Loucy (cell line): ENCODE results near the gene STXBP6.

Experiments
- H2AFZ ChIP-seq: fragments of 200-600 bp; sonication (generic); 2 replicates; pipeline ENCODE4 v1.6.0; 2016; ENCODE audit warnings: antibody characterized with exemption, mild to moderate bottlenecking, low read length, moderate library complexity
- H3F3A ChIP-seq: fragments of 200-600 bp; 2 replicates; pipeline ENCODE4 v1.6.0; 2016; ENCODE audit warnings: antibody characterized with exemption, low read depth, mild to moderate bottlenecking
- H3K27me3 ChIP-seq: fragments of 200-600 bp; sonication (generic); 2 replicates; pipeline ENCODE4 v1.6.1; 2014; ENCODE audit warnings: low read length, mild to moderate bottlenecking; ENCODE audit not compliant: insufficient read depth, poor library complexity, severe bottlenecking
- H3K36me3 ChIP-seq: fragments of 200-600 bp; sonication (generic); 2 replicates; pipeline ENCODE4 v1.6.1; 2016; ENCODE audit warnings: low read length; ENCODE audit not compliant: insufficient read depth
- H3K4me1 ChIP-seq: fragments of 200-600 bp; sonication (generic); 2 replicates; pipeline ENCODE4 v1.5.1; 2014; ENCODE audit warnings: low read length, mild to moderate bottlenecking; ENCODE audit not compliant: insufficient read depth, poor library complexity, severe bottlenecking
- H3K4me2 ChIP-seq: fragments of 200-600 bp; sonication (generic); 2 replicates; pipeline ENCODE4 v1.6.0; 2014; ENCODE audit warnings: antibody characterized with exemption, low read length, low read depth, mild to moderate bottlenecking; ENCODE audit not compliant: poor library complexity, severe bottlenecking
- H3K4me3 ChIP-seq: fragments of 200-600 bp; sonication (generic); 2 replicates; pipeline ENCODE4 v1.5.1; 2014; ENCODE audit warnings: low read length, mild to moderate bottlenecking, mixed read lengths; ENCODE audit not compliant: poor library complexity, severe bottlenecking
- H3K79me2 ChIP-seq: fragments of 200-600 bp; sonication (generic); 2 replicates; pipeline ENCODE4 v1.6.1; 2014; ENCODE audit warnings: low read length; ENCODE audit not compliant: insufficient read depth
- H3K9ac ChIP-seq: fragments of 200-600 bp; sonication (generic); 2 replicates; pipeline ENCODE4 v1.6.0; 2014; ENCODE audit warnings: mild to moderate bottlenecking, low read depth, low read length, moderate library complexity; ENCODE audit not compliant: poor library complexity, severe bottlenecking
- H3K9me2 ChIP-seq: fragments of 200-600 bp; sonication (generic); replicated peaks from 2 replicates; pipeline ENCODE4 v1.6.1; 2016; ENCODE audit warnings: low read depth, low read length, mixed read lengths
- H3K9me3 ChIP-seq: fragments of 200-600 bp; sonication (generic); 2 replicates; pipeline ENCODE4 v1.6.1; 2014; ENCODE audit warnings: mild to moderate bottlenecking, antibody characterized with exemption, low read length, low read depth; ENCODE audit not compliant: insufficient read depth
- H4K20me1 ChIP-seq: fragments of 200-600 bp; sonication (generic); 2 replicates; pipeline ENCODE4 v1.6.0; 2014; ENCODE audit warnings: antibody characterized with exemption, low read length, mild to moderate bottlenecking; ENCODE audit not compliant: insufficient read depth, poor library complexity, severe bottlenecking
- EZH2phosphoT487 ChIP-seq: fragments of 200-600 bp; IDR thresholded peaks from 2 replicates; pipeline ENCODE4 v1.6.1; 2018; ENCODE audit warnings: antibody characterized with exemption, mild to moderate bottlenecking, moderate library complexity, borderline replicate concordance
- TF ChIP-seq, protein P1 (sequence below): fragments of 200-600 bp; sonication (generic); conservative IDR thresholded peaks from 2 replicates; pipeline ENCODE4 v1.5.1; 2014; ENCODE audit warnings: mild to moderate bottlenecking, antibody characterized with exemption, low read length

Gene STXBP6

DNA sequence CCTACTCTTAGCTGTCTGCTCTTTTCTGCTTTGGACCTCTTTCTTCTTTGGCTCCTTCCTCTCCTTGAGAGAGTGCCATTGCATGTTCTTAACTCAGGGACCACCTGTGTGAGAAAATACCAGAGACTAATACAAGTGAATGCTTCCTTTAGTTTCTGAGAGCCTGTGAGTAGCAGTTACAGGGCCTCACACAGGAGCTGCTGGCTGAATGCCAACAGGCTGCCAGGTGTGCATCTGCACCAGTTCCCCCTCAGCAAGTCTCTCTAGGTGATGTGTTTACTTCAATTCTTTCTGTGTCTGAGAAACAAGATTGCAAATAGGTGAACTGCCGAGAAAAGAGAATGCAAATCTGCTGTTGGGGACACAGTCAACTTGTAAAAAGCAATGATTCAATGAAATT, 108.2 kb downstream of the STXBP6 start:
- Histone ChIP-seq H3K4me1 (peaks cover 9% of the 10 kb centered on the region), H3K36me3 (no peaks in the 10 kb centered on the region), H3K9ac (no peak overlapping the region), H3K9me2 (no peaks in the 10 kb centered on the region), H3K4me3 (no peak overlapping the region), H3K27me3 (no peaks in the 10 kb centered on the region), H2AFZ (no peak overlapping the region), H3F3A (no peaks in the 10 kb centered on the region), H4K20me1 (no peaks in the 10 kb centered on the region), H3K79me2 (no peaks in the 10 kb centered on the region), H3K4me2 (no peak overlapping the region), H3K9me3 (no peaks in the 10 kb centered on the region)
- TF ChIP-seq, protein P1, sequence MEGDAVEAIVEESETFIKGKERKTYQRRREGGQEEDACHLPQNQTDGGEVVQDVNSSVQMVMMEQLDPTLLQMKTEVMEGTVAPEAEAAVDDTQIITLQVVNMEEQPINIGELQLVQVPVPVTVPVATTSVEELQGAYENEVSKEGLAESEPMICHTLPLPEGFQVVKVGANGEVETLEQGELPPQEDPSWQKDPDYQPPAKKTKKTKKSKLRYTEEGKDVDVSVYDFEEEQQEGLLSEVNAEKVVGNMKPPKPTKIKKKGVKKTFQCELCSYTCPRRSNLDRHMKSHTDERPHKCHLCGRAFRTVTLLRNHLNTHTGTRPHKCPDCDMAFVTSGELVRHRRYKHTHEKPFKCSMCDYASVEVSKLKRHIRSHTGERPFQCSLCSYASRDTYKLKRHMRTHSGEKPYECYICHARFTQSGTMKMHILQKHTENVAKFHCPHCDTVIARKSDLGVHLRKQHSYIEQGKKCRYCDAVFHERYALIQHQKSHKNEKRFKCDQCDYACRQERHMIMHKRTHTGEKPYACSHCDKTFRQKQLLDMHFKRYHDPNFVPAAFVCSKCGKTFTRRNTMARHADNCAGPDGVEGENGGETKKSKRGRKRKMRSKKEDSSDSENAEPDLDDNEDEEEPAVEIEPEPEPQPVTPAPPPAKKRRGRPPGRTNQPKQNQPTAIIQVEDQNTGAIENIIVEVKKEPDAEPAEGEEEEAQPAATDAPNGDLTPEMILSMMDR = no peak
- TF ChIP-seq EZH2phosphoT487 = no peak

DNA sequence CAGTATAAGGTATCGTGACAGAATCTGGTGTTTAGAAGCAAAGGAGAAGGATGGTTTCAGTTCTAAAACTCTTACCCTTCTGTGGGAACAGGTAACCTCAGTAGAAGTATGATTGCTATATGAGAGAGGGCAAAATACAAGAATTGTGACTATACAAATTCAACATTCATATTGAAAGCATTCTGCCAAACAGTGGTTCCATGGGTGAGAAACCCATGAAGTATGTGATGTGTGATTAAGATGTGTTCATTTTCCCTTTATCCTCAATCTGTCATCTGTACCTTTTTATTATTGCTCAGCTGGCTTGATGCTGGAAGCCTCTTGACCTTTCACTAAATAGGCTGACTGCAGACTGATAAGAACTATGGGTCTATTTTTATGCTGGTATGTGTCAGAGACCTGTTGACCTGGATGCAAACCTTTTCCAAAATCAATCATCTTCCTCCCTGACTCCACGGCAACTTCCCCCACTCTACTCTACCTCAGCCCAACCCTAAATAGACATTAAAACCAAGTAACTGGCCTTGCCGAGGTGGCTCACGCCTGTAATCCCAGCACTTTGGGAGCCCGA, 109.6 kb downstream of the STXBP6 start:
- no peaks in the 10 kb centered on the region for H3K9me3 ChIP-seq
- no peaks in the 10 kb centered on the region for H3K36me3 ChIP-seq
- H3K9me2 ChIP-seq = no peaks in the 10 kb centered on the region
- peaks cover 9% of the 10 kb centered on the region for H3K4me1 ChIP-seq
- no peaks in the 10 kb centered on the region for H3K27me3 ChIP-seq
- no peaks in the 10 kb centered on the region for H3K79me2 ChIP-seq
- H4K20me1 ChIP-seq = no peaks in the 10 kb centered on the region
- H3F3A ChIP-seq = no peaks in the 10 kb centered on the region
- no peak overlapping the region for H3K4me2 ChIP-seq
- TF ChIP-seq EZH2phosphoT487 = no peak
- TF ChIP-seq, protein P1 = no peak
- H3K9ac ChIP-seq = no peak overlapping the region
- H2AFZ ChIP-seq = no peak overlapping the region
- no peak overlapping the region for H3K4me3 ChIP-seq

DNA sequence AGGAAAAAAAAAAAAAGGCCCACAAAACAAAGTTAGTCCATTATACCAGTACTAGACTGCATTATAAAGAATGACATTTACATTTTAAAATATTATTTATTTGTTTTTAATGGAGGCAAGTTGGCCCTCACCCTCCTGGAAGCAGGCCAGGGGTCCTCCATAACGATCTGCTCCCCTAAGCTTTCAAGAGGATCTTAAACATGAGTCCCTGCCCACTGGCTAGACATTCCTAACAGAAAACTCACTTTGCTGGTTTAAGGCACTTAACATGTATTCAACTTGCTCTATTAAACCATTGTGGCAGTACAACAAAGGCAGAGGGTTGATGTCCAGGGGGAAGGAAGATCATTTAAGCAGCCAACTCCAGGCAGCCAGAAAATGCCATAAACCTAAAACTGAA, 111.4 kb downstream of the STXBP6 start:
- H3K4me3 ChIP-seq = no peak overlapping the region
- no peaks in the 10 kb centered on the region for H4K20me1 ChIP-seq
- H3K79me2 ChIP-seq = no peaks in the 10 kb centered on the region
- H2AFZ ChIP-seq = no peak overlapping the region
- no peak overlapping the region for H3K4me2 ChIP-seq
- TF ChIP-seq, protein P1 = no peak
- TF ChIP-seq EZH2phosphoT487 = no peak
- no peaks in the 10 kb centered on the region for H3K4me1 ChIP-seq
- H3K9me3 ChIP-seq = no peaks in the 10 kb centered on the region
- no peaks in the 10 kb centered on the region for H3K36me3 ChIP-seq
- H3F3A ChIP-seq = no peaks in the 10 kb centered on the region
- no peak overlapping the region for H3K9ac ChIP-seq
- H3K9me2 ChIP-seq = no peaks in the 10 kb centered on the region
- no peaks in the 10 kb centered on the region for H3K27me3 ChIP-seq
